Lower leg skin (tissue), 4 donors: Measurements from ENCODE around the gene ABHD15. TPM values are rescaled to one million over a fixed set of nuclear protein-coding genes. Genes with fewer than 3 reads are reported as not detected.

Source experiments
- DNase-seq, 2 donors: peaks; one replicate each; pipeline ENCODE4 v3.0.0-alpha.2; 2019; ENCODE audit warnings: low spot score in 2 of 2
- H3K4me3 ChIP-seq: fragments of 200-600 bp; sonication (generic); 2 replicates; pipeline ENCODE4 v1.5.1; 2017; ENCODE audit warnings: mild to moderate bottlenecking, low read depth; ENCODE audit not compliant: poor library complexity, severe bottlenecking
- POLR2A ChIP-seq, 2 donors: fragments of 450-650 bp; IDR thresholded peaks; one replicate each; pipeline ENCODE4 v1.6.1; 2016 to 2017; ENCODE audit warnings: antibody characterized with exemption in 2 of 2, mild to moderate bottlenecking in 1 of 2, moderate library complexity in 1 of 2
- WGBS, 2 donors: methylation state at CpG; one replicate each; pipeline ENCODE4 v1.1.5; 2018; 5-methylcytosine and 5-hydroxymethylcytosine counted together
- intact Hi-C: fragments of 100-400 bp; cut with DNase I; formaldehyde crosslinking; loops from one replicate; pipeline ENCODE4 v1.15.0; 2023; ENCODE audit warnings: low total_unique reads
- total RNA-seq, 4 donors: library from RNA; depleted of rRNA; stranded (reverse); fragments of >200 nt; gene quantifications; one replicate each; pipeline ENCODE4 v1.1.0, GENCODE V29; 2016
- TF ChIP-seq, protein P1 (sequence below), 3 donors: fragments of 450-650 bp; IDR thresholded peaks; one replicate each; pipeline ENCODE4 v1.5.1; 2016; ENCODE audit warnings: antibody characterized with exemption in 3 of 3, mild to moderate bottlenecking in 3 of 3, moderate library complexity in 2 of 3

The ABHD15 gene
- total RNA-seq, 4 donors from 2014 or later = 4.1 to 10.4 (median 7.5) TPM

DNA sequence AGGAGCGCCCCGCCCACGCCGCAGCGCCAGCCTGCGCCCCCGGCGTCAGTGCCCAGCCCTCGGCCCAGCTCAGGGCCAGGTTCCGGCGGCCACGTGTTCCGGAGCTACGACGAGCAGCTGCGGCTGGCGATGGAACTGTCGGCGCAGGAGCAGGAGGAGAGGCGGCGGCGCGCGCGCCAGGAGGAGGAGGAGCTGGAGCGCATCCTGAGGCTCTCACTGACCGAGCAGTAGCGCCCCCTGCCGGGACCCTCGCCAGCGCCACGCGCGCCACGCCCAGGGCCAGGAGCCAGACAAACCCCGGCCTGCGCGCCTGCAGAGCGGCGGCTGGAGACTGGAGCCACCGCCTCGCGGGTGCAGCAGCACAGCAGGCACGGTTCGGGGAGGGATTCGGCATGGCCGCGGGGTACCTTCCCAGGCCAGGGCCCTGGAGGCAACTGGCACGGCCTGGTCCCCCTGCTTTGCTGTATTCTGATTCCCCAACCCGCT is 46.6 kb upstream of the ABHD15 start:
- TF ChIP-seq, protein P1, sequence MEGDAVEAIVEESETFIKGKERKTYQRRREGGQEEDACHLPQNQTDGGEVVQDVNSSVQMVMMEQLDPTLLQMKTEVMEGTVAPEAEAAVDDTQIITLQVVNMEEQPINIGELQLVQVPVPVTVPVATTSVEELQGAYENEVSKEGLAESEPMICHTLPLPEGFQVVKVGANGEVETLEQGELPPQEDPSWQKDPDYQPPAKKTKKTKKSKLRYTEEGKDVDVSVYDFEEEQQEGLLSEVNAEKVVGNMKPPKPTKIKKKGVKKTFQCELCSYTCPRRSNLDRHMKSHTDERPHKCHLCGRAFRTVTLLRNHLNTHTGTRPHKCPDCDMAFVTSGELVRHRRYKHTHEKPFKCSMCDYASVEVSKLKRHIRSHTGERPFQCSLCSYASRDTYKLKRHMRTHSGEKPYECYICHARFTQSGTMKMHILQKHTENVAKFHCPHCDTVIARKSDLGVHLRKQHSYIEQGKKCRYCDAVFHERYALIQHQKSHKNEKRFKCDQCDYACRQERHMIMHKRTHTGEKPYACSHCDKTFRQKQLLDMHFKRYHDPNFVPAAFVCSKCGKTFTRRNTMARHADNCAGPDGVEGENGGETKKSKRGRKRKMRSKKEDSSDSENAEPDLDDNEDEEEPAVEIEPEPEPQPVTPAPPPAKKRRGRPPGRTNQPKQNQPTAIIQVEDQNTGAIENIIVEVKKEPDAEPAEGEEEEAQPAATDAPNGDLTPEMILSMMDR (IDR thresholded peaks at IDR 0.05) = peak in 1 of 3 donors; percentile 46
- no peak for TF ChIP-seq POLR2A (IDR thresholded peaks at IDR 0.05)
- 0% methylated on average over 7 to 11 of the region's 50 CpGs for WGBS, 2 donors
- no peak overlapping the region for H3K4me3 ChIP-seq
- intact Hi-C loops = loop anchor here (5.0 kb wide), 1 partner anchor 36 kb away; no protein-coding TSS in a partner anchor
- DNase-seq = peak; percentile 91 to 99

DNA sequence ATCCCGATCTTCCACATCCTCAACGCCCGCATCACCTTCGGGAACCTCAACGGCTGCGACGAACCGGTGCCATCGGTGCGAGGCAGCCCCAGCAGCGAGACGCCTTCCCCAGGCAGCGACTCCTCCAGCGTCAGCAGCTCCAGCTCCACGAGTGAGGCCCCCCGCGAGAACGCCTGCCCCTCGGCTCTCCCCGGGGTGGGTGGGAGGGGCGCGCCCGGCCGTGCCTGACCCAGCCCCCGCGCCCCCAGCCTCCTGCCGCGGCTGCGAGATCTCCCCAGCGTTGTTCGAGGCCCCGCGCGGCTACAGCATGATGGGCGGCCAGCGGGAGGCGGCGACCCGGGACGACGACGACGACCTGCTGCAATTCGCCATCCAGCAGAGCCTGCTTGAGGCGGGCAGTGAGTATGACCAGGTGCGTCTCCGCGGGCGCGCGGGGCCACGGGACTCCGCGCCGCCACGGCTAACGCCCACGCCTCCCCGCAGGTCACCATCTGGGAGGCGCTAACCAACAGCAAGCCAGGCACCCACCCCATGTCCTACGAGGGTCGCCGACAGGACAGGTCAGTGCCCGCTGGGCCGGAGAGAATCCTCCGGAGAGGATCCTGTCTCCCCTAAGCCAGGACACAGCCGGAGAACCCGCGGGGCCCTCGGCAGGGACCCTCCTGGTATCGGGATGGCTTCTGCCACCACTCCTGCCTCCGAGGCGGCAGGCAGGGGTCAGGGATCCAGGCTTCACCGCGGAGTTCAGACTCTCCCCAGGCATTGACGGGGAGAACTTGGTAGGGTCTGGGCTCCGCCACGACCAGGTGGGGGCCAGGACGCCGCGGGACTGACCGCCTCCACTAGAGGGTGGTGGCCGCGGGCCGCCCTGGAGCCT is 45.8 kb upstream of the ABHD15 start:
- intact Hi-C loops = loop anchor here (5.0 kb wide), 1 partner anchor 35 kb away; no protein-coding TSS in a partner anchor
- no peak for DNase-seq
- WGBS, 2 donors = 77 to 82% methylated on average over 50 to 73 of the region's 85 CpGs
- no peak overlapping the region for H3K4me3 ChIP-seq
- TF ChIP-seq POLR2A (IDR thresholded peaks at IDR 0.05) = no peak
- TF ChIP-seq, protein P1 (IDR thresholded peaks at IDR 0.05) = no peak

DNA sequence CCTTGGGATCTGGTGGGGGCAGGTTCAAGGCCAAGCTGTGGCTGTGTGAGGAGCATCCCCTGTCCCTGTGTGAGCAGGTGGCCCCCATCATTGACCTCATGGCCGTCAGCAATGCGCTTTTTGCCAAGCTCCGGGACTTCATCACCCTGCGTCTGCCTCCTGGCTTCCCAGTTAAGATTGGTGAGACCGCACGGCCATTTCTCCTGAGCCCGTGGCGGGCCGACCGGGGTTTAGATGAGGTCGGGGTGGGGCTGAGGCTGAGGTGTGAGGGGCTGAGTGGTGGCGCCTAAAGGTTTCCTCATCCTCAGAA is 45.2 kb upstream of the ABHD15 start:
- WGBS, 2 donors = 96 to 97% methylated on average over 12 of the region's 12 CpGs
- no peak overlapping the region for H3K4me3 ChIP-seq
- intact Hi-C loops = loop anchor here (5.0 kb wide), 1 partner anchor 35 kb away; no protein-coding TSS in a partner anchor
- TF ChIP-seq, protein P1 (IDR thresholded peaks at IDR 0.05) = no peak
- no peak for TF ChIP-seq POLR2A (IDR thresholded peaks at IDR 0.05)
- no peak for DNase-seq

DNA sequence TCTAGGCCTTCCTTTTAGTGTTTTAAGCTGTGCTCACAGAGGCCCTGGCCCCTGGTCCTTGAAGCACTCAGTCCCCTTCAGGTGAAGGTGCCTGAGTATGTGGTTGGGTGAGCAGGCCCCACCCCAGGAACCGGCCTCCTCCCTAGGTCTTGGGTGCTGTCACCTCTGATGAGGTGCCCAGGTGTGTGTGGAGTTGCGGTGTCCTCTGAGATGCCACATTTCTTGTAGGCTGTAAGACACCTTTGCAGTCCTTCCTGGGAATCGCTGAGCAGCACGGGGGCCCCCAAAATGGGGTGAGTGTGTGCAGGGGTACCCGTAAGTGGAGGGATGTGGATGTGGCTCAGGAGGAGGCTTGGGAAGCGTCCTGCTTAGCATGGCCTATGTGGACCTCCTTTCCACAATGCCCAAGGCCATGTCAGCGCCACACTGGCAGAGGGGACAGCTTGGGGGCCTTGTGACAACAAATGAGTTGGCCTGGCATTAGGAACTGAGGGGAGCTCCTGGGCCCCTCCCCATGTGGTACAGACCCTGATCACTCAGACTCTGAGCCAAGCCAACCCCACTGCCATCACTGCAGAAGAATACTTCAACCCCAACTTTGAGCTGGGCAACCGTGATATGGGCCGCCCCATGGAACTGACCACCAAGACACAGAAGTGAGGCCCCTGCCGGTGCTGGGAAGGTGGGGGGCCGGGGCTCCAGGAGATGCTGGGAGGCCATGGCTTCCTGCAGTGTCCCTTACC is 44.7 kb upstream of the ABHD15 start:
- no peak for TF ChIP-seq POLR2A (IDR thresholded peaks at IDR 0.05)
- TF ChIP-seq, protein P1 (IDR thresholded peaks at IDR 0.05) = no peak
- WGBS, 2 donors = 95 to 97% methylated on average over 9 to 10 of the region's 11 CpGs
- DNase-seq = no peak
- no peak overlapping the region for H3K4me3 ChIP-seq
- intact Hi-C loops = loop anchor here (5.0 kb wide), 1 partner anchor 34 kb away; no protein-coding TSS in a partner anchor

DNA sequence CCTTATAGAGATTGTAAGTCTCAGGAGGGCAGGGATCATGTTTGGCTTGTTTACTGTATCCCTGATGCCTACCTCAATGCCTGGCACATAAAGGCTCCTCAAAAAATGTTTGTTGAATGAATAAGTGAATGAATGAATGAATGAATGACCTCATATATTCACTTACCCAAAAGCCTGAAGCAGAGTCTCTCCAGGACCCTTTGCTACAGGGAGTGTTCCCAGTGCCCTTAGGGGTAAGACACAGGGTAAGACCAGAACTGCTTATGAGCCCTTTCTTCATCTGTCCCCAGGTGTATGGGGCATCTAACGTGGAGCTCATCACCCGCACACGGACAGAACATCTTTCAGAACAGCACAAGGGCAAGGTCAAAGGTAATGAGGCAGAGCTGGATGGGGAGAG is 43.6 kb upstream of the ABHD15 start:
- intact Hi-C loops = loop anchor here (5.0 kb wide), 1 partner anchor 33 kb away; no protein-coding TSS in a partner anchor
- no peak for DNase-seq
- no peak overlapping the region for H3K4me3 ChIP-seq
- TF ChIP-seq, protein P1 (IDR thresholded peaks at IDR 0.05) = no peak
- no peak for TF ChIP-seq POLR2A (IDR thresholded peaks at IDR 0.05)
- WGBS, 2 donors = 88 to 89% methylated on average over 3 of the region's 3 CpGs
